K562 (cell line): ENCODE data around the gene LSP1. TPM values are rescaled to one million over a fixed set of nuclear protein-coding genes. Genes with fewer than 3 reads are reported as not detected.

ENCODE experiments used
- CBFA2T2 ChIP-seq: fragments of 450-650 bp; conservative IDR thresholded peaks from 2 replicates; pipeline ENCODE4 v1.6.1; 2017; ENCODE audit warnings: mild to moderate bottlenecking
- CBX3 ChIP-seq, 2 experiments: IDR thresholded peaks; 1 replicate in 1 of 2; 2 replicates in 1 of 2; pipeline ENCODE4 v1.6.1; 2012; ENCODE audit warnings: inconsistent platforms in 2 of 2, low read length in 2 of 2, borderline replicate concordance in 1 of 2, control low read depth in 1 of 2
- CEBPB ChIP-seq: fragments of 450-650 bp; IDR thresholded peaks from 2 replicates; pipeline ENCODE4 v1.6.1; 2016; ENCODE audit warnings: missing genetic modification characterization, missing compliant biosample characterization
- CREB1 ChIP-seq, 2 experiments: sonication (generic) in 1 of 2; formaldehyde crosslinking in 1 of 2; IDR thresholded peaks; 2 replicates each; pipeline versions ENCODE4 v1.6.1 to v1.8.0; 2012 to 2022; ENCODE audit warnings: inconsistent platforms in 1 of 2, mild to moderate bottlenecking in 1 of 2, missing genetic modification reagents in 1 of 2, moderate library complexity in 1 of 2
- CREBBP ChIP-seq: IDR thresholded peaks from one replicate; pipeline ENCODE4 v1.6.1; 2012; ENCODE audit warnings: low read depth, mild to moderate bottlenecking, control low read depth, inconsistent platforms, low read length
- DDX20 ChIP-seq: fragments of 450-650 bp; IDR thresholded peaks from 2 replicates; pipeline ENCODE4 v1.6.1; 2016; ENCODE audit warnings: missing genetic modification characterization, low read depth, mild to moderate bottlenecking, missing compliant biosample characterization, moderate library complexity
- FOXK1 ChIP-seq: sonication (generic); formaldehyde crosslinking; IDR thresholded peaks from 2 replicates; pipeline ENCODE4 v1.8.0; 2022; ENCODE audit warnings: missing genetic modification reagents, mild to moderate bottlenecking, borderline replicate concordance
- HDAC8 ChIP-seq: fragments of 450-650 bp; IDR thresholded peaks from 2 replicates; pipeline ENCODE4 v1.6.1; 2016; ENCODE audit warnings: mild to moderate bottlenecking, missing genetic modification characterization, moderate library complexity, missing compliant biosample characterization
- IFI16 ChIP-seq: fragments of 250-450 bp; sonication (Bioruptor Pico); IDR thresholded peaks from 2 replicates; pipeline ENCODE4 v2.1.2; 2022; ENCODE audit warnings: mild to moderate bottlenecking, inconsistent platforms
- RFX5 ChIP-seq: IDR thresholded peaks from 2 replicates; pipeline ENCODE4 v1.6.1; 2011; ENCODE audit warnings: low read depth, mild to moderate bottlenecking, improper control_type of control experiment, low read length
- STAG1 ChIP-seq: sonication (generic); formaldehyde crosslinking; IDR thresholded peaks from 2 replicates; pipeline ENCODE4 v1.5.0; 2020; ENCODE audit warnings: missing genetic modification reagents, borderline replicate concordance
- ZBTB1 ChIP-seq: sonication (generic); formaldehyde crosslinking; IDR thresholded peaks from 2 replicates; pipeline ENCODE4 v1.8.1; 2023; ENCODE audit warnings: missing genetic modification reagents, low read depth, mild to moderate bottlenecking, borderline replicate concordance
- ZNF3 ChIP-seq: fragments of 250-450 bp; sonication (Bioruptor Pico); IDR thresholded peaks from 2 replicates; pipeline ENCODE4 v1.5.0; 2021; ENCODE audit warnings: mild to moderate bottlenecking, moderate library complexity
- polyA plus RNA-seq, 8 experiments: library from polyadenylated mRNA; depleted of rRNA in 4 of 8; stranded (reverse) in 5 of 8; unstranded in 3 of 8; fragments of >200 nt; fragmentation: Nextera tagmentation in 2 of 8; fragmentation: Illumina TruSeq in 1 of 8; extraction: Ambion mirVana in 2 of 8; extraction: Trizol in 1 of 8; gene quantifications; 2 replicates each; pipeline versions ENCODE4 v1.2.1 to v1.2.3, GENCODE V29; 2011 to 2014; ENCODE audit warnings: inconsistent platforms in 1 of 8, missing spikeins in 1 of 8
- total RNA-seq, 7 experiments: library from RNA; depleted of rRNA in 6 of 7; stranded (reverse); fragments of >200 nt in 6 of 7; fragmentation: Illumina TruSeq in 2 of 7; extraction: Trizol in 2 of 7; gene quantifications; 2 replicates each; pipeline versions ENCODE4 v1.2.1 to v1.2.3, GENCODE V29; 2011 to 2021; ENCODE audit warnings: low replicate concordance in 1 of 7
- TF ChIP-seq, protein P1 (sequence below): IDR thresholded peaks from 2 replicates; pipeline ENCODE4 v1.6.1; 2011; ENCODE audit warnings: borderline replicate concordance, low read depth, mild to moderate bottlenecking, moderate library complexity, low read length; ENCODE audit not compliant: insufficient read depth, poor library complexity, severe bottlenecking
- TF ChIP-seq, protein P2 (sequence below): sonication (generic); formaldehyde crosslinking; IDR thresholded peaks from 2 replicates; pipeline ENCODE4 v1.8.1; 2022; ENCODE audit warnings: missing genetic modification reagents
- TF ChIP-seq, protein P3 (sequence below): fragments of 450-650 bp; IDR thresholded peaks from 2 replicates; pipeline ENCODE4 v1.6.1; 2018; ENCODE audit warnings: mild to moderate bottlenecking, low read depth; ENCODE audit not compliant: partially characterized antibody
- TF ChIP-seq, protein P4 (sequence below): sonication (generic); formaldehyde crosslinking; IDR thresholded peaks from 2 replicates; pipeline ENCODE4 v1.8.1; 2023; ENCODE audit warnings: mild to moderate bottlenecking, missing genetic modification reagents

LSP1 gene
- total and polyA plus RNA-seq, 9 of the 15 experiments (the other 6 are each of a cell fraction or from before 2014, with no cell fraction given): 0.08 to 2.9 (median 0.65) TPM; not detected in 2

DNA sequence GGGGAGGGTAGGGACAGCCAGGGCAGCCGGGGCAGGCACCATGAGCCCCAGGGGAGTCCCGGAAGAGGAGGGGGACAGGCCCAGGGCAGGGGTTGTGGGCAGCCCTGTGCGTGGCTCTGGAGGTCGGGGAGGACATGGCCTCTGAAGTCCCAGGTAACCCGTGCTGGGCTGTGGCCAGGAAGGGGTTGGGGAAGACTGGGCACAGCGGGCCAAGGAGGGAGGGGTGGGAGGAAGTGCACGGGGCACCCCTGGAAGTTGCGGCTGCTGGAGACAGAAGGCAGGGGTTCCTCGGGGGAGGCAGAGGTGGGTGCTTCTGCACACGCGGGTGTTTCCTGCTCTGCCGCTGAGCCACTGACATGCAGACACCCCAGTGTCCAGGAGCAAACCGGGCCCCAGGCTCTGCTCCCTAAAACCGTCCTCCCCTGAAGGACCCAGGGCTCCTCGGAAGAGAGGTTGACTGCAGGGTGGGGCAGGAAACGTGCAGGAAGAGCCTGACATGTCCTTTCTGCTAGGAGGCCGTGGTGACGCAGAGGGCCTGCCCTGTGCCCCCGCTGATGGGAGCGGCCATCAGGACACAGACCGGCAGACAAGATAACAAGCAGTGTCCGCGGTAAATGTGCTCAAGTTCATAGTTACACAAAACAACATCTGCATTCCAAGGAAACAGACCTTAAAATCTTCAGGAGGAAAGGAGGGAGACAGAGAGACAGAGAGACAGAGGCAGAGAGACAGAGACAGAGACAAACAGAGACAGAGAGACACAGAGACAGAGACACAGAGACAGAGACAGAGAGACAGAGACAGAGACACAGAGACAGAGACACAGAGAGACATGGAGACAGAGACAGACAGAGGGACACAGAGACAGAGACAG lies 8.4 kb upstream of the LSP1 start (continued):
- TF ChIP-seq FOXK1 (CRISPR knock-in tag) (no peak), CBX3 (IDR thresholded peaks at IDR 0.05; ENCODE audit: borderline replicate concordance in 1 of 2, low read length in 2 of 2) (no peak), IFI16 (CRISPR knock-in tag) (no peak), RFX5 (no peak), HDAC8 (tag) (no peak), ZNF3 (CRISPR knock-in tag) (no peak), ZBTB1 (CRISPR knock-in tag) (no peak), STAG1 (CRISPR knock-in tag) (no peak), CBFA2T2 (peak; percentile 84), CEBPB (tag) (no peak), CREBBP (no peak), DDX20 (no peak), CREB1 (IDR thresholded peaks at IDR 0.05) (peak; percentile 72), CREB1 (CRISPR knock-in tag; IDR thresholded peaks at IDR 0.05) (peak; percentile 61)
- TF ChIP-seq, protein P1, sequence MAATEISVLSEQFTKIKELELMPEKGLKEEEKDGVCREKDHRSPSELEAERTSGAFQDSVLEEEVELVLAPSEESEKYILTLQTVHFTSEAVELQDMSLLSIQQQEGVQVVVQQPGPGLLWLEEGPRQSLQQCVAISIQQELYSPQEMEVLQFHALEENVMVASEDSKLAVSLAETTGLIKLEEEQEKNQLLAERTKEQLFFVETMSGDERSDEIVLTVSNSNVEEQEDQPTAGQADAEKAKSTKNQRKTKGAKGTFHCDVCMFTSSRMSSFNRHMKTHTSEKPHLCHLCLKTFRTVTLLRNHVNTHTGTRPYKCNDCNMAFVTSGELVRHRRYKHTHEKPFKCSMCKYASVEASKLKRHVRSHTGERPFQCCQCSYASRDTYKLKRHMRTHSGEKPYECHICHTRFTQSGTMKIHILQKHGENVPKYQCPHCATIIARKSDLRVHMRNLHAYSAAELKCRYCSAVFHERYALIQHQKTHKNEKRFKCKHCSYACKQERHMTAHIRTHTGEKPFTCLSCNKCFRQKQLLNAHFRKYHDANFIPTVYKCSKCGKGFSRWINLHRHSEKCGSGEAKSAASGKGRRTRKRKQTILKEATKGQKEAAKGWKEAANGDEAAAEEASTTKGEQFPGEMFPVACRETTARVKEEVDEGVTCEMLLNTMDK: no peak
- TF ChIP-seq, protein P2, sequence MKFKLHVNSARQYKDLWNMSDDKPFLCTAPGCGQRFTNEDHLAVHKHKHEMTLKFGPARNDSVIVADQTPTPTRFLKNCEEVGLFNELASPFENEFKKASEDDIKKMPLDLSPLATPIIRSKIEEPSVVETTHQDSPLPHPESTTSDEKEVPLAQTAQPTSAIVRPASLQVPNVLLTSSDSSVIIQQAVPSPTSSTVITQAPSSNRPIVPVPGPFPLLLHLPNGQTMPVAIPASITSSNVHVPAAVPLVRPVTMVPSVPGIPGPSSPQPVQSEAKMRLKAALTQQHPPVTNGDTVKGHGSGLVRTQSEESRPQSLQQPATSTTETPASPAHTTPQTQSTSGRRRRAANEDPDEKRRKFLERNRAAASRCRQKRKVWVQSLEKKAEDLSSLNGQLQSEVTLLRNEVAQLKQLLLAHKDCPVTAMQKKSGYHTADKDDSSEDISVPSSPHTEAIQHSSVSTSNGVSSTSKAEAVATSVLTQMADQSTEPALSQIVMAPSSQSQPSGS (CRISPR knock-in tag): no peak
- TF ChIP-seq, protein P3, sequence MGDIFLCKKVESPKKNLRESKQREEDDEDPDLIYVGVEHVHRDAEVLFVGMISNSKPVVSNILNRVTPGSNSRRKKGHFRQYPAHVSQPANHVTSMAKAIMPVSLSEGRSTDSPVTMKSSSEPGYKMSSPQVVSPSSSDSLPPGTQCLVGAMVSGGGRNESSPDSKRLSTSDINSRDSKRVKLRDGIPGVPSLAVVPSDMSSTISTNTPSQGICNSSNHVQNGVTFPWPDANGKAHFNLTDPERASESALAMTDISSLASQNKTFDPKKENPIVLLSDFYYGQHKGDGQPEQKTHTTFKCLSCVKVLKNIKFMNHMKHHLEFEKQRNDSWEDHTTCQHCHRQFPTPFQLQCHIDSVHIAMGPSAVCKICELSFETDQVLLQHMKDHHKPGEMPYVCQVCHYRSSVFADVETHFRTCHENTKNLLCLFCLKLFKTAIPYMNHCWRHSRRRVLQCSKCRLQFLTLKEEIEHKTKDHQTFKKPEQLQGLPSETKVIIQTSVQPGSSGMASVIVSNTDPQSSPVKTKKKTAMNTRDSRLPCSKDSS: no peak
- TF ChIP-seq, protein P4, sequence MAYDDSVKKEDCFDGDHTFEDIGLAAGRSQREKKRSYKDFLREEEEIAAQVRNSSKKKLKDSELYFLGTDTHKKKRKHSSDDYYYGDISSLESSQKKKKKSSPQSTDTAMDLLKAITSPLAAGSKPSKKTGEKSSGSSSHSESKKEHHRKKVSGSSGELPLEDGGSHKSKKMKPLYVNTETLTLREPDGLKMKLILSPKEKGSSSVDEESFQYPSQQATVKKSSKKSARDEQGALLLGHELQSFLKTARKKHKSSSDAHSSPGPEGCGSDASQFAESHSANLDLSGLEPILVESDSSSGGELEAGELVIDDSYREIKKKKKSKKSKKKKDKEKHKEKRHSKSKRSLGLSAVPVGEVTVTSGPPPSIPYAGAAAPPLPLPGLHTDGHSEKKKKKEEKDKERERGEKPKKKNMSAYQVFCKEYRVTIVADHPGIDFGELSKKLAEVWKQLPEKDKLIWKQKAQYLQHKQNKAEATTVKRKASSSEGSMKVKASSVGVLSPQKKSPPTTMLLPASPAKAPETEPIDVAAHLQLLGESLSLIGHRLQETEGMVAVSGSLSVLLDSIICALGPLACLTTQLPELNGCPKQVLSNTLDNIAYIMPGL (CRISPR knock-in tag): no peak
